ENCODE results near the gene FAM180B.

FAM180B gene

DNA sequence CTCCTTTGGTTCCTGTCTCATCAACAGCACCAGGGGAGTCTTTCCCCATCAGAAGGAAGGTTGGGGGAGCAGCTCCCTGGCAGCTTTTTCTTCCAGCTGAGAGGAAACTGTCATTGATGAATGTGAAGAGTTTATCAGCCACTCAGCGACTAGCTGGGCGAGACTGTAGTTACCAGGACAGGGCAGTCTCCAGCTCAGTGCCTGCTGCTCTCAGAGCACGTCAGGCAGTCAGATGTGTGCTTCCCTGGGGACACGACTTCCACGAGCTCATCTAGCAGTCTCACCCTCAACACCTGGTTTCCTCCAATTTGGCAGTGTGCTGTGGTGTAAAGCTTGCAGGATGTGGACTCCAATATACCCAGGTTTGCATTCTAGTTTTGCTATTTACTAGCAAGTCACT is 20.3 kb downstream of the FAM180B start:
- TF ChIP-seq EZH2 (IDR thresholded peaks at IDR 0.05; ENCODE audit: borderline replicate concordance, low read length) = no peak
- TF ChIP-seq, protein P1, sequence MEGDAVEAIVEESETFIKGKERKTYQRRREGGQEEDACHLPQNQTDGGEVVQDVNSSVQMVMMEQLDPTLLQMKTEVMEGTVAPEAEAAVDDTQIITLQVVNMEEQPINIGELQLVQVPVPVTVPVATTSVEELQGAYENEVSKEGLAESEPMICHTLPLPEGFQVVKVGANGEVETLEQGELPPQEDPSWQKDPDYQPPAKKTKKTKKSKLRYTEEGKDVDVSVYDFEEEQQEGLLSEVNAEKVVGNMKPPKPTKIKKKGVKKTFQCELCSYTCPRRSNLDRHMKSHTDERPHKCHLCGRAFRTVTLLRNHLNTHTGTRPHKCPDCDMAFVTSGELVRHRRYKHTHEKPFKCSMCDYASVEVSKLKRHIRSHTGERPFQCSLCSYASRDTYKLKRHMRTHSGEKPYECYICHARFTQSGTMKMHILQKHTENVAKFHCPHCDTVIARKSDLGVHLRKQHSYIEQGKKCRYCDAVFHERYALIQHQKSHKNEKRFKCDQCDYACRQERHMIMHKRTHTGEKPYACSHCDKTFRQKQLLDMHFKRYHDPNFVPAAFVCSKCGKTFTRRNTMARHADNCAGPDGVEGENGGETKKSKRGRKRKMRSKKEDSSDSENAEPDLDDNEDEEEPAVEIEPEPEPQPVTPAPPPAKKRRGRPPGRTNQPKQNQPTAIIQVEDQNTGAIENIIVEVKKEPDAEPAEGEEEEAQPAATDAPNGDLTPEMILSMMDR (IDR thresholded peaks at IDR 0.05; ENCODE audit: low read length) = no peak
- H2AFZ ChIP-seq (ENCODE audit: low read length) = no peak overlapping the region
- H3K9me3 ChIP-seq (ENCODE audit: low read length) = no peaks in the 10 kb centered on the region
- no peak overlapping the region for H3K27ac ChIP-seq (ENCODE audit: low read depth, low read length, poor library complexity, severe bottlenecking)
- no peak overlapping the region for H3K4me3 ChIP-seq (ENCODE audit: low read depth, low read length, poor library complexity, severe bottlenecking)
- H3K4me2 ChIP-seq (ENCODE audit: low read length) = no peak overlapping the region
- no peak overlapping the region for H3K9ac ChIP-seq (ENCODE audit: low read length)
- H3K79me2 ChIP-seq (ENCODE audit: insufficient read depth, low read length) = no peaks in the 10 kb centered on the region
- no peaks in the 10 kb centered on the region for H3F3A ChIP-seq (ENCODE audit: insufficient read depth, low read length)
- peaks cover 5% of the 10 kb centered on the region; the same call in 1 of the 2 replicates for H3K27me3 ChIP-seq (ENCODE audit: insufficient read depth, low read length)
- H4K20me1 ChIP-seq (ENCODE audit: insufficient read depth, low read length) = no peaks in the 10 kb centered on the region
- no peaks in the 10 kb centered on the region for H3K9me2 ChIP-seq (ENCODE audit: low read depth, low read length)
- peaks cover 8% of the 10 kb centered on the region for H3K4me1 ChIP-seq (ENCODE audit: insufficient read depth, low read length, severe bottlenecking)
- no peaks in the 10 kb centered on the region for H3K36me3 ChIP-seq (ENCODE audit: insufficient read depth, low read length)

DNA sequence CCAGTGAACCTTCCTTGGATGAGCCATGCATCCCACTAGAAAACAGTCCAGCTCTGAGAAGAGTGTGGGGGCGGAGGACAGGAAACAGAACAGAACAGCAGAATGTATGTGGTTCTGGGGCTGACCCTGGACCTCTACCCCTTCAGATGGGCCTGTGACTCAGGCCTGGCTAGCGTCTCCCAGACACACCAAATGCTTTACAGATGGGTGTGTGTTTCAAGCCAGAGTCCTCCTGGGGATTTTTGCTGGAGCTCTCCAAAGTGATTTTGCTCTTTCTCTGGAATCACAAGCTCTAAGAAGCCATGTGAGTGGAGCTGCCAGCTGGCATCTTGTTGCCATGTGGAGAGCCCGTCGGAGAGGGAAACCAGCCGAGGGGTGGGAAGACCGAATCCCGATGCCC is 20.9 kb downstream of the FAM180B start:
- TF ChIP-seq, protein P1 (IDR thresholded peaks at IDR 0.05; ENCODE audit: low read length) = no peak
- TF ChIP-seq EZH2 (IDR thresholded peaks at IDR 0.05; ENCODE audit: borderline replicate concordance, low read length) = no peak
- Histone ChIP-seq H3K4me1 (ENCODE audit: insufficient read depth, low read length, severe bottlenecking) (peaks cover 13% of the 10 kb centered on the region), H3K9me3 (ENCODE audit: low read length) (no peaks in the 10 kb centered on the region), H3K27ac (ENCODE audit: low read depth, low read length, poor library complexity, severe bottlenecking) (no peak overlapping the region), H3K27me3 (ENCODE audit: insufficient read depth, low read length) (peaks cover 5% of the 10 kb centered on the region; the same call in 1 of the 2 replicates), H3K4me3 (ENCODE audit: low read depth, low read length, poor library complexity, severe bottlenecking) (no peak overlapping the region), H3K9ac (ENCODE audit: low read length) (no peak overlapping the region), H3K9me2 (ENCODE audit: low read depth, low read length) (no peaks in the 10 kb centered on the region), H3K79me2 (ENCODE audit: insufficient read depth, low read length) (no peaks in the 10 kb centered on the region), H3K36me3 (ENCODE audit: insufficient read depth, low read length) (no peaks in the 10 kb centered on the region), H3F3A (ENCODE audit: insufficient read depth, low read length) (no peaks in the 10 kb centered on the region), H4K20me1 (ENCODE audit: insufficient read depth, low read length) (no peaks in the 10 kb centered on the region), H2AFZ (ENCODE audit: low read length) (no peak overlapping the region), H3K4me2 (ENCODE audit: low read length) (no peak overlapping the region)

DNA sequence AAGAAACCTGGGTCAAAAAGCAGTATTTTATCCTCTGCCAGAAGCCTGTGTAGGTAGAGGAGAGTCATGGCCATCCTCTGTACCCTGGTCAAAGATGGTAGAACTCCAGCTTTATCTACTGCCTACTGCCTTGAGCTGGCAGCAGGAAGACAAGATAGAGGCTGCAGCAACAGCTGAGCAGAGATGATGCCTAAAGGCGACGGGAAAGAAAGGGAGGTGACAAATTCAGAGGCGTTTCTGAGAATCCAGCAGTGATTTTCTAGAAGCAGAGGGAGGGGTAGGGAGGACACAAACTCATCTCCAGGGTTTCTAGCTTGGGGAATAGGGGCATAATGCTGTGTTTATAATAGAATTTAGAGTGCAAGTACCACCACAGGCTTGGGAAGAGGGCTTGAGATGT is 23.2 kb downstream of the FAM180B start:
- TF ChIP-seq EZH2 (IDR thresholded peaks at IDR 0.05; ENCODE audit: borderline replicate concordance, low read length) = no peak
- TF ChIP-seq, protein P1 (IDR thresholded peaks at IDR 0.05; ENCODE audit: low read length) = no peak
- Histone ChIP-seq H3K27me3 (ENCODE audit: insufficient read depth, low read length) (no peaks in the 10 kb centered on the region), H3K79me2 (ENCODE audit: insufficient read depth, low read length) (no peaks in the 10 kb centered on the region), H3K27ac (ENCODE audit: low read depth, low read length, poor library complexity, severe bottlenecking) (no peak overlapping the region), H3F3A (ENCODE audit: insufficient read depth, low read length) (no peaks in the 10 kb centered on the region), H2AFZ (ENCODE audit: low read length) (no peak overlapping the region), H3K4me3 (ENCODE audit: low read depth, low read length, poor library complexity, severe bottlenecking) (no peak overlapping the region), H3K9ac (ENCODE audit: low read length) (no peak overlapping the region), H3K4me2 (ENCODE audit: low read length) (no peak overlapping the region), H4K20me1 (ENCODE audit: insufficient read depth, low read length) (no peaks in the 10 kb centered on the region), H3K4me1 (ENCODE audit: insufficient read depth, low read length, severe bottlenecking) (peaks cover 13% of the 10 kb centered on the region), H3K9me3 (ENCODE audit: low read length) (no peaks in the 10 kb centered on the region), H3K9me2 (ENCODE audit: low read depth, low read length) (no peaks in the 10 kb centered on the region), H3K36me3 (ENCODE audit: insufficient read depth, low read length) (no peaks in the 10 kb centered on the region)
